Endothelial cell of hepatic sinusoid (primary cell): ENCODE results near the gene SALL3.
"Not testable (repeated sequence)": the region's sequence is repeated elsewhere in the genome, so short reads cannot be mapped to it uniquely, and the experiment has no call there.

Source experiments
- in situ Hi-C: cut with HindIII; loops from 2 replicates; pipeline ENCODE4 v1.10.0; 2017; ENCODE audit warnings: low sequenced_read_pairs

Gene SALL3

DNA sequence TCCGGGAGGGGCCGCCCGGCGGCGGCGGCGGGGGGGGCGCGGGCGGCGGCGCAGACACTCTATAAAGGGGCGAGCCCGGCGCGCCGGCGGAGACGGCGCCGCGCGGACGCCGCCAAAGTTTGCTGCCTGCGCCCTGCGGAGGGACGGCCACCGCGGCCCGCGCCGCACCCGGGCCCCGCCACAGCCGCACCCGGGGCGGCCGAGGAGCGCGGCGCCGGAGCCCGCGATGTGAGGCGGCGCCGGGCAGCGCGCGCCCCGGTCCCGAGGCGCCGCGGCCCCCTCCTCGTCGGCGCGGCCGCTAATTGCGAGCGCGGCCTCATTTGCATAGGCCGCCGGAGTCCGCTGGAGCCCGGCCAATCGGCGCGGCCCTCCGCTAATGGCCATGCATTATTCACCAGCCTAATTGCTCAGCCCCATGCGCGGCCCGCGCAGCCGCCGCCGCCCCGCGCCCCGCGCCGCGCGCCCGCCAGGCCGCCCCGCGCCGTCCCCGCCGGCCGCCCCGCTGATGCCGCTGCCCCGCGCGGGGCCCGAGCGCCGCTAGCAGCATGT is at the start of gene SALL3:
Gene SALL3, plus strand, starts transcription at position 89 of the 549 bp plus-strand sequence. Its CDS starts 457 bp downstream, at position 546.
- in situ Hi-C loops, result no loop called here

GRCh38 chr18:78932281-78932680 is 47.3 kb upstream of the SALL3 start:
- in situ Hi-C loops, result no loop called here

- in situ Hi-C loops, result no loop called here
Measured at GRCh38 chr18:78934003-78934402, 45.6 kb upstream of the SALL3 start.

DNA sequence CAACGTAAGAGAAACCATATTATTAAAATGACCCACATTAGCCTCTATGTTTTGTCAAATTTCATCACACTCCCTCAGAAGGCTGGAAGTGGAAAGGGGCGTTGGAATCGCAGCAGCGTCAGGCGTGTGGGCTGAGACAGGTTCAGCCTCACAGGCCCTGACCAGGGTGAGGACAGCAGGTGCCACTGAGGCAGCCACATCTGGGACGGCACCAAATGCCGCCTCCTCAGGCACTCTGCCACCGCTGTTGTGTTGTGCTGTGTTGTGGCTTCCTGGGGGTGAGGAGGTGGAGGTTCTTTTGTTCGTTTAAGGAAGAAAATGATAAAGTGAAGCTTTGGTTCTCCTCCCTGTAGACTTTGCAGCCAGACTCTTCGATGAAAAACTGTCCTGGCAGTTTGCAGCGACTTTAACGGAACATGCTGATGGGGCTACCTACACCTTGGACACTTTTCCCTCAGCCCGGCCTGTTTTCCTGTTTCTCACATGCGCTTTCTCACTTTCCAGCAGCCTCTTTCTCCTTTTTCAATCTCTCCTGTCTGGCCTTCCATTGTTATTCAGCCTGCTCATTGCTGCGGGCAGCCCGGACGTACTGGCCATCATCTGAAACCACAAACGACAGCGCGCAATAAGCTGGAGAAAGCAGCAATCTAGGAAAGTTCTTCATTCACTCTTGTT is 44.9 kb upstream of the SALL3 start:
- in situ Hi-C loops, result no loop called here

GRCh38 chr18:78935406-78935805 is 44.2 kb upstream of the SALL3 start:
- in situ Hi-C loops, result no loop called here

- in situ Hi-C loops, result no loop called here
Measured at GRCh38 chr18:78936251-78937005, 43.2 kb upstream of the SALL3 start.

DNA sequence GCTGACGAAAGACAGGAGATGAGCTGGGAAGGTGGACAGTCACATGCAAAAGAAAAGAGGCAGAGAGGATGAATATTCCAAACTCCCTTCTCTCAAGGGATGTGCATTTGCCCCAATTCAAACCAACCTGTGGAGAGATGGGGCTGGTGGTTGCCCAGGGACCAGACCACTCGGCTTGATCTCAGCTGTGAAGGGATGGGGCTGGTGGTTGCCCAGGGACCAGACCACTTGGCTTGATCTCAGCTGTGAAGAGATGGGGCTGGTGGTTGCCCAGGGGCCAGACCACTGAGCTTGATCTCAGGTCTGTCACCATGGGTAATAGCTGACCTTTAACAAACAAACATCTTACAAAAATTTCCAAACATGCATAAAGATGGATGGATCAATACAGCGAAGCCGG is 42.5 kb upstream of the SALL3 start:
- in situ Hi-C loops, result no loop called here

GRCh38 chr18:78939105-78939504 is 40.5 kb upstream of the SALL3 start:
- in situ Hi-C loops, result no loop called here

GRCh38 chr18:78939734-78940494 is 39.7 kb upstream of the SALL3 start:
- in situ Hi-C loops, result no loop called here

DNA sequence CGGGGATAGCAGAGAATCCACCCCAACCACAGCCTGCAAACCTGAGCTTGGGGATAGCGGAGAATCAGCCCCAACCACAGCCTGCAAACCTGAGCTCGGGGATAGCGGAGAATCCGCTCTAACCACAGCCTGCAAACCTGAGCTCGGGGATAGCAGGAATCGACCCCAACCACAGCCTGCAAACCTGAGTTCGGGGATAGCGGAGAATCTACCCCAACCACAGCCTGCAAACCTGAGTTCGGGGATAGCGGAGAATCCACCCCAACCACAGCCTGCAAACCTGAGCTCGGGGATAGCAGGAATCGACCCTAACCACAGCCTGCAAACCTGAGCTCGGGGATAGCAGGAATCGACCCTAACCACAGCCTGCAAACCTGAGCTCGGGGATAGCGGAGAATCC is 37.4 kb upstream of the SALL3 start:
- in situ Hi-C loops, result not testable (repeated sequence)

- in situ Hi-C loops, result no loop called here
Measured at GRCh38 chr18:78945628-78946027, 34.0 kb upstream of the SALL3 start.

DNA sequence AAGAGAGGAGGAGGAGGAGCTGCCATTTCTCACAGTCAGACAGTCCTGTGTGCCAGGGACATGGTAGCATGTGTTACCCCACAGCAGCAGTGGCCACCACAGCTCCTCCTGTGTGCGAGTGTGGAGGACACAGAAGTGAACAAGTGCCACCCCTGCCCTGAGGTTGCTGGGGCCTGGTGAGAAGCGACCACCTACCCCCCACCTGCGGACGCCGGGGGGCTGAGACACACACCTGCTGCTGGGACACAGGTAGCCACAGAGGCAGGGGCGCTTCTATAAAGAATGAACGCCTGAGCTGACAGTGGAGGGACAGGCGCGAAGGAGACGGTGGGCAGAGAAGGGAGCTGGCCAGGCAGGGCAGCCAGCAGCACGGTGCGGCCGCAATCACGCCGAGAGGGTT is 32.3 kb upstream of the SALL3 start:
- in situ Hi-C loops, result no loop called here

- in situ Hi-C loops, result no loop called here
Measured at GRCh38 chr18:78948221-78948620, 31.4 kb upstream of the SALL3 start.

DNA sequence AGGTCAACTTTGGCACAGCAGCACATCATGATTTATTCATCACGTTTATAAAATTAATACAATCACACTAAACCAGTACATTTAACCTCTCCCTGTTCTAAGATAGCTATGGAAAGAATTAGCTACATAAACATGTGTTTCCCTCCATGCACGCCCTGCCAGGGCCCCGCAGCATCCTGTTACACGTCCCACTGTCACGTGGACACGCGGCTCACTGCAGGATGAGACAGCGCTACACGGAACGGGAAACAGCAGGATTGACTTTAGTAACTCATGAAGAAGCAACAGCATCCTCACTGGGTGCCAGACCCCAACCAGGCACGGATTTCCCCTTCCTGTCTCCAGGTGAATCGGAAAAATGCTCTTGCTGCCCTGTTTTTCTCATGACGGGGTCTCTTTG is 30.9 kb upstream of the SALL3 start:
- in situ Hi-C loops, result no loop called here

DNA sequence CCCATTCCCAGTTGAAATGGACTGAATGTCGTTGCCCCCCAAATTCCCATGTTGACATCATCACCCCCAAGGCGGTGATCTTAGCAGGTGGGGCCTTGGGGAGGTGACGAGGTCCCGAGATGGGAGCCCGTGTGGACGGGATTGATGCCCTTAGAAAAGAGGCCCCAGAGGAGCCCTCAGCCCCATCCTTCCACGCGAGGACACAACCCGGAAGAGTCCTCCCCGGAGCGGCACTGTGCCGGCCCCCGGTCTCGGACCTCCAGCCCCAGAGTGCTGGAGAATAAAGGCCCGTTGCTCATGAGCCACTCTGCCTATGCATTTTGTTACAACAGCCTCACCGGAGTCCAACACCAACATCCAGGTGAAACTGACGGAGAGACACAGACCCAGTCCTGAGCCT is 30.4 kb upstream of the SALL3 start:
- in situ Hi-C loops, result no loop called here

DNA sequence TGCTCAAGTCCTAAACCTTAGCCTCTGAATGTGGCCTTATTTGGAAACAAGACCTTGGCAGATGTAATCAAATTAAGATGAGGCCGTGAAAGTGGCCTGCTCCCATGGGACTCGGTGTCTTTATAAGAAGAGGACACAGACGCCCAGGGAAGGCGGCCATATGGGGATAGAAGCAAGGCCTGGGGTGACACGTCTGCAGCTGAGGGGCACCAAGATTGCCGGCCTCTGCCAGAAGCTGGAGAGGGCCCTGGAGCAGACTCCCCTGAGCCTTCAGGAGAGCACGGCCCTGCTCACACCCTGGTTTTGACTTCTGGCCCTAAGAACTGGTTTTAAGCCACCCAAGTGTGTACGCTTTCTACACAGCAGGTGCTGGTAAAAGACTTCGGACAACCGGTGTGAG is 29.2 kb upstream of the SALL3 start:
- in situ Hi-C loops, result no loop called here

DNA sequence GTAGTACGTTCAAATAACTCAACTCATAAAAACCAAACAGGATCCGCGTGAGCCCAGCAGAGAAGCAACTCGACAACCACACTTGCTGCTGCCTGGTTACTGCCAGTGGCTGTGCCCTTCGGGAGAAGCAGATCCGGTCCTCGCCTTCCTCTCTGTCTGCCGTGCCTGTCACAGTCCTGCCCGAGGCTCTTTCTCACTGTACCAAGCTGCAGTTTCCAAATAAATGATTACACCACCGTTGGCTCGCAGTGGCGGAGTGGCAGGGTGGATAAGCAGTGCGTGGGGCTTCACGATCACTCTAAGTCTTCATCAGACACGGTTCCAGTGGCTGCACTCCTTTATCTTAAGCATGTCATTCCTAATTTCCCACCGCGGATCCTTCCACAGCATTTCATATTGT is 26.1 kb upstream of the SALL3 start:
- in situ Hi-C loops, result no loop called here

DNA sequence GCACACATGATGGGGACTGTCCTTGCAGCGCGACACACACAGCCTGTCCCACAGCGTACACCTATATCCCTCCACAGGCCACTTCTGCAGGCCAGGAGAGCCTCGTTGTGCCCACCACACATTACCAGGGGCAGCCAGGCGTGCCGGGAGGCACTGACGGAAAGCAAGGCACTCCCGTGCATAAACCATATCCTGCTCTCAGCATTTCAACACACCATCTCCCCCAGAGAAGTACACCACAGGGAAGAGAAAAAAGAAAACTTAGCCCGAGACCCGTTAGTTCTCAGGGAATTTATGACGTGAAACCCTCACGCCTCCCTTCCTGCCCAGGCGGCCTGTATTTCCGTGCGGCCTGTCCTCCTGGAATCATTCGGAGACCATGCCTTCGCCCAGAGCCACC is 24.6 kb upstream of the SALL3 start:
- in situ Hi-C loops, result no loop called here

- in situ Hi-C loops, result no loop called here
Measured at GRCh38 chr18:78957140-78957539, 22.5 kb upstream of the SALL3 start.

- in situ Hi-C loops, result no loop called here
Measured at GRCh38 chr18:78960709-78961108, 18.9 kb upstream of the SALL3 start.

DNA sequence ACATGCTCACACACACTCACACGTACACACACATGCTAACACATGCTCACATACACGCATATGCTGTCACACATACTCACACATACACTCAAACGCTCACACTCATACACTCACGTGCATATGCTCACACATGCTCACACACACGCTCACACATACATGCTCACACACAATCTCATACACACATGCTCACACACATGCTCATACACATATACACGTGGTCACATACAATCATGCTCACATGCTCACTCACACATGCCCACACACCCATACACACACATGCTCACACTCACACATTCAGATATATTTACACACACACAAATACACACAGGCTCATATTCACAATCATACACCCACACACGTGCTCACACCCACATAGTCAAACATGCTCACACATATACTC is 17.5 kb upstream of the SALL3 start:
- in situ Hi-C loops, result no loop called here

GRCh38 chr18:78964727-78965126 is 14.9 kb upstream of the SALL3 start:
- in situ Hi-C loops, result not testable (repeated sequence)
